ENCODE results near the gene FBLN1. TPM values are rescaled to one million over a fixed set of nuclear protein-coding genes. Genes with fewer than 3 reads are reported as not detected.

Gene FBLN1
- polyA plus RNA-seq, 1 of the 3 experiments (the other 2 are of a cell fraction), result 147 TPM

DNA sequence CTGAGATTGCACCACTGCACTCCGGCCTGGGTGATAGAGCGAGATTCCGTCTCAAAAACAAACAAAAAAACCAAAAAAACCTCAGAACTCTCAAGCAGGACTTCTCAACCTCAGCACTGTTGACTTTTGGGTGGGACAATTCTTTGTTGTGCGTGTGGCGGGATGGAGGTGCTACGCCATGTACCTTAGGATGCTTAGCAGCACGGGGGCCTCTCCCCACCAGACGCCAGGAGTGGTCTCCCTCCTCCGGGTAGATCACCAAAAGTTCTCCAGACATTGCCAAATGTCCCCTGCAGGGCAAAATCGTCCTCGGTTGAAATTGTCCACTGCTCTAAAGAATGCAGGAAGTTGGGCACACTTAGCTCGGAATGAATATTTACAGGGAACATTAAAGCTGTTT, 142.0 kb downstream of the FBLN1 start:
- CTCF ChIA-PET, result interaction anchor here (0.7 to 7.2 kb wide), 38 partner anchors 8 to 477 kb away, joined by 3 to 97 read pairs (median 4); no protein-coding TSS in a partner anchor
- DNase-seq, result no peak

DNA sequence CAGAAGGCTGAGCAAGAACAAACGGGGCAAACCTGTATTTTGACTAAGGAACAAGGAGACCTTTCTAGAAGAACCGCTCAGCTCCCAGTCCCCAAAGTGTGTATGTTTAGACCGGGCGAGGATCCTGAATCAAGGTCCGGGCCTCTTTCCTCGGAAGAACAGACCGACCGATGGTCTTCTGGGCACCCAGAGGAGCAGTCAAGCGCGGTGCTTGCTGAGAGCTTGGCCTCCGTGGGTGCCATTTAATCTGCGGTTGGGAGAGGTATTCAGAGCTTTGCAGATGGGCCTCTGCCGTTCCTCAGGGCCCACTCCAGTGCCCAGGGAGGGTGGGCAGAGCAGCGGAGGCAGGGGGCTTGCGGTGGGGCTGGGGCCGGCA, 142.5 kb downstream of the FBLN1 start:
- no peaks in the 10 kb centered on the region for H3K36me3 ChIP-seq (replicated peaks in 1 of 2; ENCODE audit: control insufficient read depth in 1 of 2, insufficient read depth in 2 of 2, low read length in 1 of 2)
- no peak overlapping the region for H3K9ac ChIP-seq
- TF ChIP-seq NRF1 (IDR thresholded peaks at IDR 0.05; ENCODE audit: low read depth, low read length), result no peak
- no peak for TF ChIP-seq TAF1 (IDR thresholded peaks at IDR 0.05; ENCODE audit: borderline replicate concordance, low read depth, low read length)
- TF ChIP-seq JUND (IDR thresholded peaks at IDR 0.05), result no peak
- TF ChIP-seq, protein P1, sequence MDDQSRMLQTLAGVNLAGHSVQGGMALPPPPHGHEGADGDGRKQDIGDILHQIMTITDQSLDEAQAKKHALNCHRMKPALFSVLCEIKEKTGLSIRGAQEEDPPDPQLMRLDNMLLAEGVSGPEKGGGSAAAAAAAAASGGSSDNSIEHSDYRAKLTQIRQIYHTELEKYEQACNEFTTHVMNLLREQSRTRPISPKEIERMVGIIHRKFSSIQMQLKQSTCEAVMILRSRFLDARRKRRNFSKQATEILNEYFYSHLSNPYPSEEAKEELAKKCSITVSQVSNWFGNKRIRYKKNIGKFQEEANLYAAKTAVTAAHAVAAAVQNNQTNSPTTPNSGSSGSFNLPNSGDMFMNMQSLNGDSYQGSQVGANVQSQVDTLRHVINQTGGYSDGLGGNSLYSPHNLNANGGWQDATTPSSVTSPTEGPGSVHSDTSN (IDR thresholded peaks at IDR 0.05), result no peak
- no peak for TF ChIP-seq MXI1 (IDR thresholded peaks at IDR 0.05; ENCODE audit: low read depth, low read length)
- TF ChIP-seq, protein P2, sequence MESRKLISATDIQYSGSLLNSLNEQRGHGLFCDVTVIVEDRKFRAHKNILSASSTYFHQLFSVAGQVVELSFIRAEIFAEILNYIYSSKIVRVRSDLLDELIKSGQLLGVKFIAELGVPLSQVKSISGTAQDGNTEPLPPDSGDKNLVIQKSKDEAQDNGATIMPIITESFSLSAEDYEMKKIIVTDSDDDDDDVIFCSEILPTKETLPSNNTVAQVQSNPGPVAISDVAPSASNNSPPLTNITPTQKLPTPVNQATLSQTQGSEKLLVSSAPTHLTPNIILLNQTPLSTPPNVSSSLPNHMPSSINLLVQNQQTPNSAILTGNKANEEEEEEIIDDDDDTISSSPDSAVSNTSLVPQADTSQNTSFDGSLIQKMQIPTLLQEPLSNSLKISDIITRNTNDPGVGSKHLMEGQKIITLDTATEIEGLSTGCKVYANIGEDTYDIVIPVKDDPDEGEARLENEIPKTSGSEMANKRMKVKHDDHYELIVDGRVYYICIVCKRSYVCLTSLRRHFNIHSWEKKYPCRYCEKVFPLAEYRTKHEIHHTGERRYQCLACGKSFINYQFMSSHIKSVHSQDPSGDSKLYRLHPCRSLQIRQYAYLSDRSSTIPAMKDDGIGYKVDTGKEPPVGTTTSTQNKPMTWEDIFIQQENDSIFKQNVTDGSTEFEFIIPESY (IDR thresholded peaks at IDR 0.05; ENCODE audit: borderline replicate concordance, low read depth), result no peak
- no peak for TF ChIP-seq RFX5 (IDR thresholded peaks at IDR 0.05; ENCODE audit: low read length)
- TF ChIP-seq, protein P3, sequence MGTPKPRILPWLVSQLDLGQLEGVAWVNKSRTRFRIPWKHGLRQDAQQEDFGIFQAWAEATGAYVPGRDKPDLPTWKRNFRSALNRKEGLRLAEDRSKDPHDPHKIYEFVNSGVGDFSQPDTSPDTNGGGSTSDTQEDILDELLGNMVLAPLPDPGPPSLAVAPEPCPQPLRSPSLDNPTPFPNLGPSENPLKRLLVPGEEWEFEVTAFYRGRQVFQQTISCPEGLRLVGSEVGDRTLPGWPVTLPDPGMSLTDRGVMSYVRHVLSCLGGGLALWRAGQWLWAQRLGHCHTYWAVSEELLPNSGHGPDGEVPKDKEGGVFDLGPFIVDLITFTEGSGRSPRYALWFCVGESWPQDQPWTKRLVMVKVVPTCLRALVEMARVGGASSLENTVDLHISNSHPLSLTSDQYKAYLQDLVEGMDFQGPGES (IDR thresholded peaks at IDR 0.05; ENCODE audit: low read depth, low read length), result no peak
- TF ChIP-seq TEAD4 (IDR thresholded peaks at IDR 0.05; ENCODE audit: borderline replicate concordance, insufficient read depth), result no peak
- TF ChIP-seq SMC3 (IDR thresholded peaks at IDR 0.05; ENCODE audit: low read depth, low read length), result no peak
- TF ChIP-seq FOSL2 (IDR thresholded peaks at IDR 0.05; ENCODE audit: borderline replicate concordance, low read depth), result no peak
- TF ChIP-seq YY1 (IDR thresholded peaks at IDR 0.05; ENCODE audit: low read depth), result no peak
- TF ChIP-seq FOXM1 (IDR thresholded peaks at IDR 0.05; ENCODE audit: low read depth), result no peak
- no peak for TF ChIP-seq MEF2A (IDR thresholded peaks at IDR 0.05; ENCODE audit: borderline replicate concordance, low read depth)
- TF ChIP-seq, protein P4, sequence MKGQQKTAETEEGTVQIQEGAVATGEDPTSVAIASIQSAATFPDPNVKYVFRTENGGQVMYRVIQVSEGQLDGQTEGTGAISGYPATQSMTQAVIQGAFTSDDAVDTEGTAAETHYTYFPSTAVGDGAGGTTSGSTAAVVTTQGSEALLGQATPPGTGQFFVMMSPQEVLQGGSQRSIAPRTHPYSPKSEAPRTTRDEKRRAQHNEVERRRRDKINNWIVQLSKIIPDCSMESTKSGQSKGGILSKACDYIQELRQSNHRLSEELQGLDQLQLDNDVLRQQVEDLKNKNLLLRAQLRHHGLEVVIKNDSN (IDR thresholded peaks at IDR 0.05; ENCODE audit: borderline replicate concordance, low read depth), result no peak
- TF ChIP-seq POLR2AphosphoS5 (IDR thresholded peaks at IDR 0.05; ENCODE audit: low read depth, low read length), result no peak
- H3K27me3 ChIP-seq (ENCODE audit: insufficient read depth), result no peaks in the 10 kb centered on the region
- POLR2A ChIA-PET, result no interaction called here
- H3F3A ChIP-seq (replicated peaks; ENCODE audit: insufficient read depth), result peaks cover 7% of the 10 kb centered on the region
- H3K79me2 ChIP-seq (ENCODE audit: insufficient read depth), result no peaks in the 10 kb centered on the region
- H2AFZ ChIP-seq (ENCODE audit: low read depth), result no peak overlapping the region
- CTCF ChIA-PET, result interaction anchor here (0.7 to 7.2 kb wide), 40 partner anchors 8 to 477 kb away, joined by 3 to 97 read pairs (median 4); no protein-coding TSS in a partner anchor
- no peaks in the 10 kb centered on the region; a peak in 1 of 4 replicates for H3K4me1 ChIP-seq (ENCODE audit: control insufficient read depth in 1 of 2, insufficient read depth in 2 of 2, low read depth in 1 of 2, low read length in 1 of 2)
- no peak overlapping the region for H3K27ac ChIP-seq (ENCODE audit: low read depth in 2 of 2, low read length in 1 of 2)
- WGBS (ENCODE audit: low lambda C conversion rate), result 55% methylated on average over 13 of the region's 16 CpGs
- peak overlapping the region; percentile 33; the same call in 1 of the 2 replicates for H3K4me2 ChIP-seq
- H3K9me3 ChIP-seq, result no peaks in the 10 kb centered on the region
- H3K9me2 ChIP-seq, result no peaks in the 10 kb centered on the region
- H3K4me3 ChIP-seq (ENCODE audit: low read depth in 2 of 2, low read length in 1 of 2), result no peak overlapping the region; a peak in 1 of 4 replicates
- H4K20me1 ChIP-seq (ENCODE audit: insufficient read depth), result no peaks in the 10 kb centered on the region
- no peak for DNase-seq

More for the DNA sequence above, 142.0 kb downstream of the FBLN1 start:
- Histone ChIP-seq H4K20me1 (ENCODE audit: insufficient read depth) (no peaks in the 10 kb centered on the region), H2AFZ (ENCODE audit: low read depth) (no peak overlapping the region), H3F3A (replicated peaks; ENCODE audit: insufficient read depth) (peaks cover 7% of the 10 kb centered on the region), H3K27me3 (ENCODE audit: insufficient read depth) (no peaks in the 10 kb centered on the region), H3K4me2 (no peak overlapping the region), H3K27ac (ENCODE audit: low read depth in 2 of 2, low read length in 1 of 2) (no peak overlapping the region), H3K79me2 (ENCODE audit: insufficient read depth) (no peaks in the 10 kb centered on the region), H3K9me2 (no peaks in the 10 kb centered on the region), H3K4me1 (ENCODE audit: control insufficient read depth in 1 of 2, insufficient read depth in 2 of 2, low read depth in 1 of 2, low read length in 1 of 2) (no peaks in the 10 kb centered on the region; a peak in 1 of 4 replicates), H3K36me3 (replicated peaks in 1 of 2; ENCODE audit: control insufficient read depth in 1 of 2, insufficient read depth in 2 of 2, low read length in 1 of 2) (no peaks in the 10 kb centered on the region), H3K4me3 (ENCODE audit: low read depth in 2 of 2, low read length in 1 of 2) (no peak overlapping the region), H3K9ac (no peak overlapping the region), H3K9me3 (no peaks in the 10 kb centered on the region)
- POLR2A ChIA-PET, result no interaction called here
- 91% methylated on average over 11 of the region's 12 CpGs for WGBS (ENCODE audit: low lambda C conversion rate)
- TF ChIP-seq GATA2 (CRISPR knock-in tag; IDR thresholded peaks at IDR 0.05) (no peak), RAD21 (IDR thresholded peaks at IDR 0.05; ENCODE audit: low read length) (no peak), MEF2A (IDR thresholded peaks at IDR 0.05; ENCODE audit: borderline replicate concordance, low read depth) (no peak), RFX5 (IDR thresholded peaks at IDR 0.05; ENCODE audit: low read length) (no peak)
- TF ChIP-seq, protein P2 (IDR thresholded peaks at IDR 0.05; ENCODE audit: borderline replicate concordance, low read depth), result no peak
